ENCODE measurements around the gene KHDRBS1. TPM values are rescaled to one million over a fixed set of nuclear protein-coding genes. Genes with fewer than 3 reads are reported as not detected.

The KHDRBS1 gene
- total RNA-seq, 1 experiment from 2014 or later: 86.7 TPM

DNA sequence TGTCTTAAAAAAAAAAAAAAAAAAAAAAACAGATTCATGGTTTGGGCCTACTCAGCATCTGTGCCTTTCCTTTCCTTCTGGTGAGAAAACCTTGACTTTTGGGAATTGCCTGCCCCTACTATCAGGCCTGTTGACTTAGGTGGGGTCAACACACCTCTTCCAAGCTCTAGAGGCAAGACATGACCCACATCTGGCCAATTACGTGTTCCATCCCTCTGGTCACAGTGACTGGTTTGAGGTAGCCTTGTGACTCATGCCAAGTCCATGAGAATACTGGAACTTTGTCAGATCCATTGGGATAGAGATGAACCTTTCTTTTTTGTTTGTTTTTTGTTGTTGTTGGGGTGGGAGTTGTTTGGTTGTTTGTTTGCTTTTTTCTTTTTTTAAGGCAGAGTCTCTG, 37.3 kb upstream of the KHDRBS1 start:
- Histone ChIP-seq H3K9me3 (ENCODE audit: low read length) (no peaks in the 10 kb centered on the region), H3K27ac (ENCODE audit: low read length) (no peak overlapping the region), H3K4me1 (ENCODE audit: insufficient read depth, low read length) (no peaks in the 10 kb centered on the region), H4K20me1 (ENCODE audit: low read length) (no peaks in the 10 kb centered on the region), H3K4me3 (ENCODE audit: low read length) (no peak overlapping the region), H3K4me2 (ENCODE audit: low read length) (no peak overlapping the region), H3K27me3 (ENCODE audit: low read length) (no peaks in the 10 kb centered on the region), H3K79me2 (ENCODE audit: low read length) (no peaks in the 10 kb centered on the region), H3K36me3 (ENCODE audit: low read depth, low read length) (no peaks in the 10 kb centered on the region), H3F3A (ENCODE audit: low read length, unreplicated experiment) (no peaks in the 10 kb centered on the region), H3K9ac (ENCODE audit: low read length) (no peak overlapping the region), H3K9me2 (replicated peaks; ENCODE audit: low read length) (no peaks in the 10 kb centered on the region), H2AFZ (ENCODE audit: low read length) (no peak overlapping the region)
- intact Hi-C loops (cut with micrococcal nuclease): no loop called here
- DNase-seq (peak; percentile 42), ATAC-seq (peak; percentile 45; the same call in 1 of the 2 replicates)
- ChIA-PET POLR2A (ENCODE audit: unreplicated experiment) (no interaction called here), CTCF (interaction anchor here (0.6 kb wide), 1 partner anchor 12 kb away, joined by 3 read pairs; no protein-coding TSS in a partner anchor)
- no TSS peak for BruUV-seq (replicated peaks)
- TF ChIP-seq EZH2phosphoT487 (IDR thresholded peaks at IDR 0.05; ENCODE audit: borderline replicate concordance, low read length): no peak
- TF ChIP-seq, protein P1, sequence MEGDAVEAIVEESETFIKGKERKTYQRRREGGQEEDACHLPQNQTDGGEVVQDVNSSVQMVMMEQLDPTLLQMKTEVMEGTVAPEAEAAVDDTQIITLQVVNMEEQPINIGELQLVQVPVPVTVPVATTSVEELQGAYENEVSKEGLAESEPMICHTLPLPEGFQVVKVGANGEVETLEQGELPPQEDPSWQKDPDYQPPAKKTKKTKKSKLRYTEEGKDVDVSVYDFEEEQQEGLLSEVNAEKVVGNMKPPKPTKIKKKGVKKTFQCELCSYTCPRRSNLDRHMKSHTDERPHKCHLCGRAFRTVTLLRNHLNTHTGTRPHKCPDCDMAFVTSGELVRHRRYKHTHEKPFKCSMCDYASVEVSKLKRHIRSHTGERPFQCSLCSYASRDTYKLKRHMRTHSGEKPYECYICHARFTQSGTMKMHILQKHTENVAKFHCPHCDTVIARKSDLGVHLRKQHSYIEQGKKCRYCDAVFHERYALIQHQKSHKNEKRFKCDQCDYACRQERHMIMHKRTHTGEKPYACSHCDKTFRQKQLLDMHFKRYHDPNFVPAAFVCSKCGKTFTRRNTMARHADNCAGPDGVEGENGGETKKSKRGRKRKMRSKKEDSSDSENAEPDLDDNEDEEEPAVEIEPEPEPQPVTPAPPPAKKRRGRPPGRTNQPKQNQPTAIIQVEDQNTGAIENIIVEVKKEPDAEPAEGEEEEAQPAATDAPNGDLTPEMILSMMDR (conservative IDR thresholded peaks at IDR 0.05; ENCODE audit: low read depth, low read length): no peak
- TF ChIP-seq EZH2 (IDR thresholded peaks at IDR 0.05; ENCODE audit: low read length, unreplicated experiment): no peak

DNA sequence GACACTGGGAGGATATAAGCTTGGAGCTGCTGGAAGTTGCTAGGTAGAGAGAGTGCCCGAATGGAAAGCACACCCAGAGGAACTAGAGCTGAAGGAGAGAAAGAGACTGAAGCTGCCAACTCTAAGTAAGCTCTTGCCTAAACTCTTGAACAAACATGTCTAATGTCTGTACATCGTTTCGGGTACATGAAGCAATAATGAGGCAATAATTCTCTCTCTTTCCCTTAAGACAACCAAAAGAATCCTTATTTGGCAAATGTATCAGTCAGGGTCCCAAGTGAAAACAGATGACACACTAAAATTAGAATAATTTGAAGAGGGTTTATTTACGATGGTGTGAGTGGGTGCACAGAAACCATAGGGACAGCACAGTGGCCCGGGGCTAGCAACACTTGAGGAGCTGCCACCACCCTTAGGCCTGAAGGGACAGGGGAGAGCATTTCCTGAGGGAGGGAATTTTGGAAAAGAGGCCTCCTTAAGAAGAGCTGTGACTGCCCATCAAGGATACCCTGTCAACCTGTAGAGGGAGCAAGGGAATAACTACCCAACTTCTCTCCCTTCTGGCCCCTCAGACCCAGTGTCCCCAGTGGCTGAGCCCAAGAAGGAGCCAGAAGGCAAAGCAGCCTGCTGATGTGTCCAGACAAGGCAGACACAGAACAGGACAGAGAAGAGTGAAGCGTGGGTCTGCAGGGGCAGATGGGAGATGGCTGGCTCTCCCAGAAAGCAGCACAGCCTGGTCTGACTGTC, 36.1 kb upstream of the KHDRBS1 start:
- POLR2A ChIA-PET (ENCODE audit: unreplicated experiment): interaction anchor here (0.5 kb wide), 1 partner anchor 84 kb away, joined by 10 read pairs; no protein-coding TSS in a partner anchor
- TF ChIP-seq EZH2phosphoT487 (IDR thresholded peaks at IDR 0.05; ENCODE audit: borderline replicate concordance, low read length) (no peak), EZH2 (IDR thresholded peaks at IDR 0.05; ENCODE audit: low read length, unreplicated experiment) (no peak)
- TF ChIP-seq, protein P1 (conservative IDR thresholded peaks at IDR 0.05; ENCODE audit: low read depth, low read length): peak; percentile 54
- no TSS peak for BruUV-seq (replicated peaks)
- H3K27ac ChIP-seq (ENCODE audit: low read length): no peak overlapping the region
- 0 out of 2 replicates have a peak overlapping the region, but pooled peaks have one; percentile 34 for H2AFZ ChIP-seq (ENCODE audit: low read length)
- H3K27me3 ChIP-seq (ENCODE audit: low read length): no peaks in the 10 kb centered on the region
- no peak overlapping the region for H3K4me2 ChIP-seq (ENCODE audit: low read length)
- no peaks in the 10 kb centered on the region for H3K79me2 ChIP-seq (ENCODE audit: low read length)
- H3K9me2 ChIP-seq (replicated peaks; ENCODE audit: low read length): no peaks in the 10 kb centered on the region
- H3K9ac ChIP-seq (ENCODE audit: low read length): no peak overlapping the region
- H3K4me1 ChIP-seq (ENCODE audit: insufficient read depth, low read length): peaks cover 6% of the 10 kb centered on the region
- no peaks in the 10 kb centered on the region for H4K20me1 ChIP-seq (ENCODE audit: low read length)
- intact Hi-C loops (cut with micrococcal nuclease): loop anchor here (1.0 kb wide), 1 partner anchor 86 kb away; no protein-coding TSS in a partner anchor
- H3K9me3 ChIP-seq (ENCODE audit: low read length): no peaks in the 10 kb centered on the region
- H3K4me3 ChIP-seq (ENCODE audit: low read length): no peak overlapping the region
- H3K36me3 ChIP-seq (ENCODE audit: low read depth, low read length): no peaks in the 10 kb centered on the region
- CTCF ChIA-PET: interaction anchor here (0.6 to 1.0 kb wide), 2 partner anchors 14 to 85 kb away, joined by 3 to 5 read pairs; no protein-coding TSS in a partner anchor
- ATAC-seq (peak; percentile 80), DNase-seq (peak; percentile 58)
- no peaks in the 10 kb centered on the region for H3F3A ChIP-seq (ENCODE audit: low read length, unreplicated experiment)

All from PC-3 (cell line).